ENCODE measurements around the gene MAP2K3. TPM values are rescaled to one million over a fixed set of nuclear protein-coding genes. Genes with fewer than 3 reads are reported as not detected.
"Not testable (repeated sequence)": the region's sequence is repeated elsewhere in the genome, so short reads cannot be mapped to it uniquely, and the experiment has no call there.

MAP2K3 gene
- polyA plus RNA-seq, 4 donors = 48.5 to 98.2 (median 73.7) TPM

GRCh38 chr17:21341279-21341678 is 56.8 kb downstream of the MAP2K3 start:
- H3K27ac ChIP-seq (ENCODE audit: low read depth in 1 of 3, low read length in 2 of 3); H3K4me1 ChIP-seq (ENCODE audit: control insufficient read depth in 3 of 3, insufficient read depth in 2 of 3, low read depth in 1 of 3, low read length in 2 of 3); FAIRE-seq; H3K4me3 ChIP-seq (ENCODE audit: low read depth in 1 of 3, low read length in 3 of 3); H3K27me3 ChIP-seq (ENCODE audit: control insufficient read depth in 3 of 3, insufficient read depth in 3 of 3, low read length in 3 of 3); DNase-seq; H3K36me3 ChIP-seq (ENCODE audit: control insufficient read depth in 3 of 3, insufficient read depth in 2 of 3, low read depth in 1 of 3, low read length in 3 of 3); H3K9me3 ChIP-seq (ENCODE audit: control insufficient read depth in 2 of 2, insufficient read depth in 1 of 2, low read depth in 1 of 2, low read length in 1 of 2): not testable (repeated sequence)
- 63 to 76% (median 72%) methylated on average over 3 to 4 of the region's 4 CpGs for whole genome bisulfite sequencing, 3 donors

- not testable (repeated sequence) for FAIRE-seq; H3K36me3 ChIP-seq (ENCODE audit: control insufficient read depth in 3 of 3, insufficient read depth in 2 of 3, low read depth in 1 of 3, low read length in 3 of 3); H3K9me3 ChIP-seq (ENCODE audit: control insufficient read depth in 2 of 2, insufficient read depth in 1 of 2, low read depth in 1 of 2, low read length in 1 of 2); H3K27ac ChIP-seq (ENCODE audit: low read depth in 1 of 3, low read length in 2 of 3); DNase-seq; H3K4me1 ChIP-seq (ENCODE audit: control insufficient read depth in 3 of 3, insufficient read depth in 2 of 3, low read depth in 1 of 3, low read length in 2 of 3); H3K27me3 ChIP-seq (ENCODE audit: control insufficient read depth in 3 of 3, insufficient read depth in 3 of 3, low read length in 3 of 3); H3K4me3 ChIP-seq (ENCODE audit: low read depth in 1 of 3, low read length in 3 of 3)
- 69 to 84% (median 72%) methylated on average over 8 of the region's 8 CpGs for WGBS, 3 donors
These were observed 57.5 kb downstream of the MAP2K3 start for GRCh38 chr17:21341925-21342540.

- not testable (repeated sequence) for H3K27ac ChIP-seq (ENCODE audit: low read depth in 1 of 3, low read length in 2 of 3); H3K4me1 ChIP-seq (ENCODE audit: control insufficient read depth in 3 of 3, insufficient read depth in 2 of 3, low read depth in 1 of 3, low read length in 2 of 3); H3K36me3 ChIP-seq (ENCODE audit: control insufficient read depth in 3 of 3, insufficient read depth in 2 of 3, low read depth in 1 of 3, low read length in 3 of 3); FAIRE-seq; H3K4me3 ChIP-seq (ENCODE audit: low read depth in 1 of 3, low read length in 3 of 3); DNase-seq; H3K27me3 ChIP-seq (ENCODE audit: control insufficient read depth in 3 of 3, insufficient read depth in 3 of 3, low read length in 3 of 3); H3K9me3 ChIP-seq (ENCODE audit: control insufficient read depth in 2 of 2, insufficient read depth in 1 of 2, low read depth in 1 of 2, low read length in 1 of 2)
- 61 to 69% (median 64%) methylated on average over 8 to 11 of the region's 11 CpGs for WGBS, 3 donors
These were observed 58.8 kb downstream of the MAP2K3 start for GRCh38 chr17:21343061-21343949.

- H3K27me3 ChIP-seq (ENCODE audit: control insufficient read depth in 3 of 3, insufficient read depth in 3 of 3, low read length in 3 of 3); H3K9me3 ChIP-seq (ENCODE audit: control insufficient read depth in 2 of 2, insufficient read depth in 1 of 2, low read depth in 1 of 2, low read length in 1 of 2); H3K4me3 ChIP-seq (ENCODE audit: low read depth in 1 of 3, low read length in 3 of 3); DNase-seq; H3K36me3 ChIP-seq (ENCODE audit: control insufficient read depth in 3 of 3, insufficient read depth in 2 of 3, low read depth in 1 of 3, low read length in 3 of 3); H3K27ac ChIP-seq (ENCODE audit: low read depth in 1 of 3, low read length in 2 of 3); H3K4me1 ChIP-seq (ENCODE audit: control insufficient read depth in 3 of 3, insufficient read depth in 2 of 3, low read depth in 1 of 3, low read length in 2 of 3); FAIRE-seq: not testable (repeated sequence)
- WGBS, 3 donors = 69 to 83% (median 77%) methylated on average over 4 of the region's 4 CpGs
These were observed 60.3 kb downstream of the MAP2K3 start for GRCh38 chr17:21344801-21345200.

- no peaks in the 10 kb centered on the region for H3K9me3 ChIP-seq (ENCODE audit: control insufficient read depth in 2 of 2, insufficient read depth in 1 of 2, low read depth in 1 of 2, low read length in 1 of 2)
- DNase-seq (no peak), FAIRE-seq (no peak)
- 43 to 64% (median 51%) methylated on average over 8 to 10 of the region's 10 CpGs for WGBS, 3 donors
- no peaks in the 10 kb centered on the region for H3K27me3 ChIP-seq (ENCODE audit: control insufficient read depth in 3 of 3, insufficient read depth in 3 of 3, low read length in 3 of 3)
- no peaks in the 10 kb centered on the region for H3K36me3 ChIP-seq (ENCODE audit: control insufficient read depth in 3 of 3, insufficient read depth in 2 of 3, low read depth in 1 of 3, low read length in 3 of 3)
- H3K4me3 ChIP-seq (ENCODE audit: low read depth in 1 of 3, low read length in 3 of 3) = no peak overlapping the region
- no peak overlapping the region for H3K27ac ChIP-seq (ENCODE audit: low read depth in 1 of 3, low read length in 2 of 3)
- H3K4me1 ChIP-seq (ENCODE audit: control insufficient read depth in 3 of 3, insufficient read depth in 2 of 3, low read depth in 1 of 3, low read length in 2 of 3) = no peaks in the 10 kb centered on the region
These were observed 60.7 kb downstream of the MAP2K3 start for GRCh38 chr17:21345236-21345635.

GRCh38 chr17:21346107-21346506 is 61.6 kb downstream of the MAP2K3 start:
- not testable (repeated sequence) for H3K27ac ChIP-seq (ENCODE audit: low read depth in 1 of 3, low read length in 2 of 3); H3K27me3 ChIP-seq (ENCODE audit: control insufficient read depth in 3 of 3, insufficient read depth in 3 of 3, low read length in 3 of 3); DNase-seq; H3K4me3 ChIP-seq (ENCODE audit: low read depth in 1 of 3, low read length in 3 of 3); FAIRE-seq; H3K9me3 ChIP-seq (ENCODE audit: control insufficient read depth in 2 of 2, insufficient read depth in 1 of 2, low read depth in 1 of 2, low read length in 1 of 2); H3K4me1 ChIP-seq (ENCODE audit: control insufficient read depth in 3 of 3, insufficient read depth in 2 of 3, low read depth in 1 of 3, low read length in 2 of 3); H3K36me3 ChIP-seq (ENCODE audit: control insufficient read depth in 3 of 3, insufficient read depth in 2 of 3, low read depth in 1 of 3, low read length in 3 of 3)
- WGBS, 3 donors = no CpG with 5 or more reads among the region's 2 CpGs

GRCh38 chr17:21346651-21347250 is 62.2 kb downstream of the MAP2K3 start:
- not testable (repeated sequence) for H3K27ac ChIP-seq (ENCODE audit: low read depth in 1 of 3, low read length in 2 of 3); FAIRE-seq; H3K4me1 ChIP-seq (ENCODE audit: control insufficient read depth in 3 of 3, insufficient read depth in 2 of 3, low read depth in 1 of 3, low read length in 2 of 3); H3K36me3 ChIP-seq (ENCODE audit: control insufficient read depth in 3 of 3, insufficient read depth in 2 of 3, low read depth in 1 of 3, low read length in 3 of 3); H3K27me3 ChIP-seq (ENCODE audit: control insufficient read depth in 3 of 3, insufficient read depth in 3 of 3, low read length in 3 of 3); H3K9me3 ChIP-seq (ENCODE audit: control insufficient read depth in 2 of 2, insufficient read depth in 1 of 2, low read depth in 1 of 2, low read length in 1 of 2); H3K4me3 ChIP-seq (ENCODE audit: low read depth in 1 of 3, low read length in 3 of 3)
- WGBS, 3 donors = 31 to 57% (median 35%) methylated on average over 6 to 10 of the region's 10 CpGs
- DNase-seq = peak; percentile 61 to 73

- FAIRE-seq; H3K27me3 ChIP-seq (ENCODE audit: control insufficient read depth in 3 of 3, insufficient read depth in 3 of 3, low read length in 3 of 3); H3K27ac ChIP-seq (ENCODE audit: low read depth in 1 of 3, low read length in 2 of 3); H3K4me1 ChIP-seq (ENCODE audit: control insufficient read depth in 3 of 3, insufficient read depth in 2 of 3, low read depth in 1 of 3, low read length in 2 of 3); H3K36me3 ChIP-seq (ENCODE audit: control insufficient read depth in 3 of 3, insufficient read depth in 2 of 3, low read depth in 1 of 3, low read length in 3 of 3); H3K9me3 ChIP-seq (ENCODE audit: control insufficient read depth in 2 of 2, insufficient read depth in 1 of 2, low read depth in 1 of 2, low read length in 1 of 2); H3K4me3 ChIP-seq (ENCODE audit: low read depth in 1 of 3, low read length in 3 of 3); DNase-seq: not testable (repeated sequence)
- WGBS, 3 donors = 75 to 100% methylated on average over 1 to 3 of the region's 6 CpGs; no CpG with 5 or more reads in 1 of the 3 donors
These were observed 63.1 kb downstream of the MAP2K3 start for GRCh38 chr17:21347660-21348059.

All from small intestine (tissue), 7 donors.